IPS-NIHi7 (cell line): ENCODE results near the gene MYH16.
"Not testable (repeated sequence)": the region's sequence is repeated elsewhere in the genome, so short reads cannot be mapped to it uniquely, and the experiment has no call there.

Experiments used
- DNase-seq: peaks from one replicate; pipeline ENCODE4 v3.0.0; 2012; ENCODE audit warnings: mixed read lengths; ENCODE audit errors: extremely low spot score

The MYH16 gene

DNA sequence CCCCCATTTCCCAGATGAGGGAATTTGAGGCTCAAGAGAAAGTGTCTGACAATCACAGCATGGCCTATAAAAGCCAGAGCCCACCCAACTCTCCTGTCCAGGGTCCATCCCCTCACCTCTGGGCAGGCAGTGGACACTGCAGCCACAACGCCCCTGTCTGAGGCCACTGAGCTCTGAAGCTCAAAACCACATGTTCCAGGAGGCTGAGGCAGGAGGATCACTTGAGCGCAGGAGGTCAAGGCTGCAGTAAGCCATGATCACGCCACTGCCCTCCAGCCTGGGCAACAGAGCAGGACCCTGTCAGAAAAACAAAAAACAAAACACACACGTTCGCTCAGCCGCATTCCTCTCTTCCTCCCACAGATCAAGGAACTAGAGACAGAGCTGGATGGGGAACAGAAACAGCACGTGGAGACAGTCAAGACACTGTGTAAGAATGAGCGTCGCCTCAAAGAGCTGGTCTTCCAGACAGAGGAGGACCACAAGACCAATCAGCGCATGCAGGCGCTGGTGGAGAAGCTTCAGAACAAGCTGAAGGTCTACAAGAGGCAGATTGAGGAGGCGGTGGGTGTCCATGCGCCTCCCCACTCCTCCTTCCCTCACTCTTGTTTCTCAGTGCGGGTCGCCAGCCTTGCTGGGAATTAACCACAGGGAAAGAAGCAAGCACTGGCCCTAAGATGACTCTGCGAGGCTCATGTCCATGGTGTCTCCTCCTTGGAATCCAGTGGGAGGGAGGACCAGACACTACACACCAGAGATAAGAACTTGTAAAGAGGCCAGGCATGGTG is 33.0 kb downstream of the MYH16 start:
- no peak for DNase-seq

- DNase-seq, result no peak
Measured at GRCh38 chr7:99308461-99309074, 35.9 kb downstream of the MYH16 start.

GRCh38 chr7:99309111-99309510 is 36.5 kb downstream of the MYH16 start:
- DNase-seq, result no peak

DNA sequence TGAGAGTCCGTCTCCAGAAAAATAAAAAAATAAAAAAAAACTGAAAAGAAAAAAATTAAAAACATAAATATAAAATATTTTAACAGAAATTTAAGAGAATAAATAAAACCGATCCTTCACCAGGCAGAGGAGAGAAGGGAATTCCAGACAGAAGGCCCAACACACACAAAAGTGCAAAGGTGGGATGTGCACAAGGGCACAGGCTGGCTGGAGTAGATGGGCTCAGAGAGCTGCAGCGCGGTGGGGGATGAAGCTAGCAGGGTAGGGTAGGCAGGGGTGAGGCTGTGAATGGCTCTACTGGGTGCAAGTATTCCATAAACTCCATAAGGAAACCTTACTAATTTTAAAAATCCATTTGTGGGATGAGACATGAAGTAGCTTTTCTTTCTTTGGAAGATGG is 37.4 kb downstream of the MYH16 start:
- no peak for DNase-seq

DNA sequence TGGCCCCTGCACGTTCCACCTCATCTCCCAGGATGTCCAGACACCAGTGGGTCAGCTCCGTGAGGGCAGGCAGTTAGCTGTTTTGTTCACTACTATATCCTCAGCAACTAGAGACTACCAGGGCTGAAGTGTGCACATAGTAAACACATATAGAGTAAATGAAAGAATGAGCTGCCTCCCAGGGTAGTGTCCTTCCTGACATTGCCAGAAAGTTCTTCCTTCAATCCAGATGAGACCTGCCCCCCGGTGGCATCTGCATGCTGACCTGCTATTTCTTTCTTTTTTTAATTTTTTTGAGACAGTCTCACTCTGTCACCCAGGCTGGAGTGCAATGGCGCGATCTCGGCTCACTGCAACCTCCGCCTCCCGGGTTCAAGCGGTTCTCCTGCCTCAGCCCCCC is 39.1 kb downstream of the MYH16 start:
- no peak for DNase-seq

DNA sequence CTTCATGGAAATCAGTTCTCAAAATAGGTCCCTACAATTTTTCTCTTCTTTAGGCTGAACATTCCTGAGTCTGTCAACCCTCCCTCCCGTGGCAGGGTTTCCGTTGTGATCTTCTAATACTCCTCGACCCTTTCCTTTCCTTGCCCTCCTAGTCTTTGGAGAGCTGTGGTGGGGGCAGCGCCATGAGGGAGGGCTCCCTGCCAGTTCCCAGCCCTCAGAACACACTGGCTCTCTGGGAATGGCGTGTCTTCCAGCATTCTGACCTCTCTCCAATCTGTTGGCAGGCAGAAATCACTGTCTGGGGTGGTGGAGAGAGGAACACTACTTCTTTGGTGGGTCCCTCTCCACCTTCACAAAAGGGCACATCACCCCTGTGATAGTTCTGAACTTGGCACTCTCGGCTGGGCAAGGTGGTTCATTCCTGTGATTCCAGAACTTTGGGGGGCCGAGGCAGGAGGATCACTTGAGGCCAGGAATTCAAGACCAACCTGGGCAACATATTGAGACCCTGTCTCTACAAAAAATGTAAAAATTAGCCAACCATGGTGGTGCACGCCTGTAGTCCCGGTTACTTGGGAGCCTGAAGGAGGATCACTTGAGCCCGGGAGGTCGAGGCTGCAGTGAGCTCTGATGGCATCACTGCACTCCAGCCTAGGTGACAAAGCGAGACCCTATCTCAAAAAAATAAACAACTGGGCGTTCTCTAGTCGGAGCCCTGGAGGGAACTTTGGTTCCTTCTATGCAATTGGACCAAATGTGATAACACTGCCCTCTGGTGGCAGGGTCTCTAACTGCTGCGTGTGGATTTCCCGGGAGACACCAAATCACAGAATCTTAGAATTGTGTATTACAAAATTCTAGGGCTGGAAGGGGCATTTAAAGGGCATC is 39.9 kb downstream of the MYH16 start:
- DNase-seq, result peak; percentile 81

- DNase-seq, result no peak
Measured at GRCh38 chr7:99313204-99313573, 40.5 kb downstream of the MYH16 start.

- DNase-seq, result no peak
Measured at GRCh38 chr7:99314504-99314903, 41.9 kb downstream of the MYH16 start.

- DNase-seq, result no peak
Measured at GRCh38 chr7:99320371-99320770, 47.7 kb downstream of the MYH16 start.

GRCh38 chr7:99322659-99323058 is 50.0 kb downstream of the MYH16 start:
- not testable (repeated sequence) for DNase-seq

DNA sequence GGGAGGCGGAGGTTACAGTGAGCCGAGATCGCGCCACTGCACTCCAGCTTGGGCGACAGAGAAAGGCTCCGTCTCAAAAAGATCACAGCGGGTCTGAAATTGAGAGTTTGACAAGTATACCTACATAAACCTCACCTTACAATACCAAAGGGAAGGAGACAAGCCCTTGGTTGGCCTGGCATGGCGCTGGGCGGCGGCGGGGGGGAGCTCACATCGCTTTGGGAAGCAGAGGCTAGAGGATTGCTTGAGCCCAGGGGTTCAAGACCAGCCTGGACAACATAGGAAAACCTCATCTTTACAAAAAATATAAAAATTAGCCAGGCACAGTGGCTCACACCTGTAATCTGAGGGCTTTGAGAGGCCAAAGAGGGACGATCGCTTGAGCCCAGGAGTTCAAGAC is 51.9 kb downstream of the MYH16 start:
- DNase-seq, result no peak

DNA sequence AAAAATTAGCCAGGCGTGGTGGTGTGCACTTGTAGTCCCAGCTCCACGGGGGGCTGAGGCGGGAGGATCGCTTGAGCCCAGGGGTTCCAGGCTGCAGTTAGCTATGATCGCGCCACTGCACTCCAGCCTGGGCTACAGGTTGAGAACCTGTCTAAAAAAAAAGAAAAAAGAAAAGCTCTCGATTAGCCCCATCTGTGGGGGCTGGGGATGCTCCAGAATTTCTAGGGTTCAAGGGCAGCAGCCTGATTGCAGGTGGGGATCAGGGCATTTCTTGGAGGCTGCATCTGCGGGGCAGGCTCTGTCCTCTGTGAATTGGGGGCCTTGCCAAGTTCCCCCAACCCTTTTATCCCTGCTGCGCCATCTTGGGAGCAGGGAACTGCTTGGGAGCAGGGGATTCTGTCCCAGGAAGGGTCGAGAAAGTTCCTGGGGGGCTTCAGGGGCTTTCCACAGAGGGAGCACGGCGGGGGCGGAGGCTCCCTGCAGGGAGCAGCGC is 52.4 kb downstream of the MYH16 start:
- peak; percentile 22 for DNase-seq

- peak; percentile 99 for DNase-seq
Measured at GRCh38 chr7:99325592-99326407, 53.2 kb downstream of the MYH16 start, which contains the start of gene ARPC1A. Gene ARPC1A, plus strand, starts transcription at chr7:99325898. Its CDS starts 7,456 bp downstream, at chr7:99333354.

GRCh38 chr7:99326408-99326782 is 53.8 kb downstream of the MYH16 start:
- DNase-seq, result no peak

DNA sequence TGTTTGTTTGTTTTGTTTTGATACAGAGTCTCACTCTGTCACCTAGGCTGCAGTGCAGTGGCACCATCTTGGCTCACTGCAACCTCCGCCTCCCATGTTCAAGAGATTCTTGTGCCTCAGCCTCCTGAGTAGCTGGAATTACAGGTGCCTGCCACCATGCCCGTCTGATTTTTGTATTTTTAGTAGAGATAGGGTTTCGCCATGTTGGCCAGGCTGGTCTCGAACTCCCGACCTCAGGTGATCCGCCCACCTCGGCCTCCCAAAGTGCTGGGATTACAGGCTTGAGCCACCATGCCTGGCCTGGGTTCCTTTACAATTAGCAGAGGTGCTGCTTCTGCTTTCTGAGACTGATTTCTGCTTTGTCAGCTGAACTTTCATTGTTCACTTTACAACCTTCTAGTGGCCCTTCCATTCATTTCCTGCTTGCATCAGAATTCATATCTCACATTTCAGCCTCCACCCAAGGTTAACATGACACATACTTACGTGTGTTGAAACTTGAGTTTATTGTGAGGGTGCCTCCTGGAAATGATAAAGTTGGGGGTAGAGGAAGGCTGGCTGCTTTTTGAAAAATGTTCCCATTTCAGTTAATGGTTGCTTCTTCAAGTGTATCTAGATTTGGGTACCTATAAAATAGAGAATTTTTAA is 57.8 kb downstream of the MYH16 start:
- not testable (repeated sequence) for DNase-seq

GRCh38 chr7:99331002-99331401 is 58.4 kb downstream of the MYH16 start:
- no peak for DNase-seq

GRCh38 chr7:99339595-99339994 is 67.0 kb downstream of the MYH16 start:
- DNase-seq, result no peak

- no peak for DNase-seq
Measured at GRCh38 chr7:99340659-99341058, 68.0 kb downstream of the MYH16 start.

DNA sequence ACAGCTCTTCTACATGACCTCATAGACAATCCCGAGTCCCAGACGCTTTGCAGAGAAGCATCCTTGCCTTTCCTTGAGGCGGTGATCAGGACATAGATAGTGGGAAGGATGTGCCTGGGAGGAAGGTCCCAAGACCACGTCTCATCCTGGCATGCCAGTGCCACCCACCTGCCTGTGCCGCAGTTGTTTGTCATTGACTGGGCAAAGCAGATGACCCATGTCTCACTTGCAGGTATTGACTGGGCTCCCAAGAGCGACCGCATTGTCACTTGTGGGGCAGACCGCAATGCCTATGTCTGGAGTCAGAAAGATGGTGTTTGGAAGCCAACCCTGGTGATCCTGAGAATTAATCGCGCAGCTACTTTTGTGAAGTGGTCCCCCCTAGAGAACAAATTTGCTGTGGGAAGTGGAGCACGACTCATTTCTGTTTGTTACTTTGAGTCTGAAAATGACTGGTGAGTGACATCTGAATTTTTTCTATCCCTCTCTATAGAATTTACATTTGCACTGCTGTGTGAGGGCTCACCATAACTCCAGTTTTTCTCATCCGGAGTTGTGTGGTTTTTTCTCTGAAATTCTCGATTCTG is 71.5 kb downstream of the MYH16 start:
- DNase-seq, result no peak

GRCh38 chr7:99350641-99351040 is 78.0 kb downstream of the MYH16 start:
- not testable (repeated sequence) for DNase-seq
